Ovary (tissue), 3 donors: ENCODE data around the gene TMA7.
A peak's percentile ranks its signal among the peaks of the same experiment; 100 is the strongest.

Source experiments
- CTCF ChIP-seq, 3 donors: fragments of 450-650 bp in 2 of 3; fragments of 200-600 bp in 1 of 3; IDR thresholded peaks; one replicate each; pipeline versions ENCODE4 v1.5.1 to v1.8.0; 2016 to 2022; ENCODE audit warnings: antibody characterized with exemption in 3 of 3, mild to moderate bottlenecking in 1 of 3
- EP300 ChIP-seq: sonication (generic); formaldehyde crosslinking; IDR thresholded peaks from one replicate; pipeline ENCODE4 v1.6.1; 2017; ENCODE audit warnings: antibody characterized with exemption
- POLR2A ChIP-seq: fragments of 450-650 bp; IDR thresholded peaks from one replicate; pipeline ENCODE4 v1.6.1; 2017; ENCODE audit warnings: antibody characterized with exemption, mild to moderate bottlenecking, moderate library complexity
- donor health status: DM: no; HTN: no; CAD: no.

- TF ChIP-seq CTCF (IDR thresholded peaks at IDR 0.05) (peak; percentile 66 to 89 (median 81)), EP300 (no peak), POLR2A (no peak)
Observed at GRCh38 chr3:48400824-48401433, 39.1 kb upstream of the TMA7 start.
